ENCODE data around the gene KMT5B. TPM values are rescaled to one million over a fixed set of nuclear protein-coding genes. Genes with fewer than 3 reads are reported as not detected.

KMT5B gene
- total RNA-seq: 14.8 and 14.9 TPM in 2 replicates

GRCh38 chr11:68213135-68213515, at the start of gene KMT5B:
Gene KMT5B (minus strand): TSS chr11:68213296. CDS start chr11:68190076, 23,220 bp downstream.

GRCh38 chr11:68121067-68121899, 91.8 kb downstream of the KMT5B start, which contains the start of gene CHKA:
Gene CHKA (minus strand): TSS chr11:68121388. CDS start chr11:68121177, 211 bp downstream.

Other genes with a start within 250 kb of the KMT5B start
- 24.2 and 32.9 TPM in 2 replicates for gene UNC93B1, start 209.2 kb downstream of the KMT5B start, total RNA-seq
- 10.8 and 14.6 TPM in 2 replicates for gene ALDH3B1, start 203.0 kb downstream of the KMT5B start, total RNA-seq
- 118 and 150 TPM in 2 replicates for gene NDUFS8, start 182.6 kb downstream of the KMT5B start, total RNA-seq
- 87.0 and 105 TPM in 2 replicates for gene TCIRG1, start 174.3 kb downstream of the KMT5B start, total RNA-seq
- gene CHKA, start 91.9 kb downstream of the KMT5B start, total RNA-seq: 7.9 and 34.1 TPM in 2 replicates
- gene C11orf24, start 58.7 kb upstream of the KMT5B start, total RNA-seq: 50.7 and 67.1 TPM in 2 replicates
- gene LRP5, start 99.3 kb upstream of the KMT5B start, total RNA-seq: 37.6 and 45.0 TPM in 2 replicates
- gene PPP6R3, start 247.5 kb upstream of the KMT5B start, total RNA-seq: 60.9 and 61.2 TPM in 2 replicates